Measurements from ENCODE around the gene PMCH. TPM values are rescaled to one million over a fixed set of nuclear protein-coding genes. Genes with fewer than 3 reads are reported as not detected.

The PMCH gene
- total and polyA plus RNA-seq, 2 of the 8 experiments (the other 6 are each of a cell fraction or from before 2014, with no cell fraction given): not detected

Small RNA genes lying within 50 kb of the gene (small RNA-seq; reads per million reads assigned to genes)
- gene RN7SL793P (ENCODE audit: insufficient read depth): not detected

Other genes starting within 250 kb of the PMCH start
- 5.4 and 7.4 TPM in 2 replicates for gene WASHC3, start 135.8 kb downstream of the PMCH start, total RNA-seq (2021; fragmentation: NEBNext Ultra II Directional; extraction: Animal tissue kit (Norgen Biotek cat#: 25700))
- 4.6 and 8.3 TPM in 2 replicates for gene WASHC3, start 135.8 kb downstream of the PMCH start, polyA plus RNA-seq (2011; rRNA removed)
- 68.7 and 71.0 TPM in 2 replicates for gene NUP37, start 77.7 kb downstream of the PMCH start, total RNA-seq (2021; fragmentation: NEBNext Ultra II Directional; extraction: Animal tissue kit (Norgen Biotek cat#: 25700))
- gene NUP37, start 77.7 kb downstream of the PMCH start, polyA plus RNA-seq (2011; rRNA removed): 24.1 and 53.5 TPM in 2 replicates
- gene PARPBP, start 77.7 kb downstream of the PMCH start, total RNA-seq (2021; fragmentation: NEBNext Ultra II Directional; extraction: Animal tissue kit (Norgen Biotek cat#: 25700)): 33.2 and 38.1 TPM in 2 replicates
- 5.3 and 10.9 TPM in 2 replicates for gene PARPBP, start 77.7 kb downstream of the PMCH start, polyA plus RNA-seq (2011; rRNA removed)